Loucy (cell line): ENCODE results near the gene GHRHR.

Experiments
- H2AFZ ChIP-seq: fragments of 200-600 bp; sonication (generic); 2 replicates; pipeline ENCODE4 v1.6.0; 2016; ENCODE audit warnings: antibody characterized with exemption, mild to moderate bottlenecking, low read length, moderate library complexity
- H3F3A ChIP-seq: fragments of 200-600 bp; 2 replicates; pipeline ENCODE4 v1.6.0; 2016; ENCODE audit warnings: antibody characterized with exemption, low read depth, mild to moderate bottlenecking
- H3K27me3 ChIP-seq: fragments of 200-600 bp; sonication (generic); 2 replicates; pipeline ENCODE4 v1.6.1; 2014; ENCODE audit warnings: low read length, mild to moderate bottlenecking; ENCODE audit not compliant: insufficient read depth, poor library complexity, severe bottlenecking
- H3K36me3 ChIP-seq: fragments of 200-600 bp; sonication (generic); 2 replicates; pipeline ENCODE4 v1.6.1; 2016; ENCODE audit warnings: low read length; ENCODE audit not compliant: insufficient read depth
- H3K4me1 ChIP-seq: fragments of 200-600 bp; sonication (generic); 2 replicates; pipeline ENCODE4 v1.5.1; 2014; ENCODE audit warnings: low read length, mild to moderate bottlenecking; ENCODE audit not compliant: insufficient read depth, poor library complexity, severe bottlenecking
- H3K4me2 ChIP-seq: fragments of 200-600 bp; sonication (generic); 2 replicates; pipeline ENCODE4 v1.6.0; 2014; ENCODE audit warnings: antibody characterized with exemption, low read length, low read depth, mild to moderate bottlenecking; ENCODE audit not compliant: poor library complexity, severe bottlenecking
- H3K4me3 ChIP-seq: fragments of 200-600 bp; sonication (generic); 2 replicates; pipeline ENCODE4 v1.5.1; 2014; ENCODE audit warnings: low read length, mild to moderate bottlenecking, mixed read lengths; ENCODE audit not compliant: poor library complexity, severe bottlenecking
- H3K79me2 ChIP-seq: fragments of 200-600 bp; sonication (generic); 2 replicates; pipeline ENCODE4 v1.6.1; 2014; ENCODE audit warnings: low read length; ENCODE audit not compliant: insufficient read depth
- H3K9ac ChIP-seq: fragments of 200-600 bp; sonication (generic); 2 replicates; pipeline ENCODE4 v1.6.0; 2014; ENCODE audit warnings: mild to moderate bottlenecking, low read depth, low read length, moderate library complexity; ENCODE audit not compliant: poor library complexity, severe bottlenecking
- H3K9me2 ChIP-seq: fragments of 200-600 bp; sonication (generic); replicated peaks from 2 replicates; pipeline ENCODE4 v1.6.1; 2016; ENCODE audit warnings: low read depth, low read length, mixed read lengths
- H3K9me3 ChIP-seq: fragments of 200-600 bp; sonication (generic); 2 replicates; pipeline ENCODE4 v1.6.1; 2014; ENCODE audit warnings: mild to moderate bottlenecking, antibody characterized with exemption, low read length, low read depth; ENCODE audit not compliant: insufficient read depth
- H4K20me1 ChIP-seq: fragments of 200-600 bp; sonication (generic); 2 replicates; pipeline ENCODE4 v1.6.0; 2014; ENCODE audit warnings: antibody characterized with exemption, low read length, mild to moderate bottlenecking; ENCODE audit not compliant: insufficient read depth, poor library complexity, severe bottlenecking
- EZH2phosphoT487 ChIP-seq: fragments of 200-600 bp; IDR thresholded peaks from 2 replicates; pipeline ENCODE4 v1.6.1; 2018; ENCODE audit warnings: antibody characterized with exemption, mild to moderate bottlenecking, moderate library complexity, borderline replicate concordance
- TF ChIP-seq, protein P1 (sequence below): fragments of 200-600 bp; sonication (generic); conservative IDR thresholded peaks from 2 replicates; pipeline ENCODE4 v1.5.1; 2014; ENCODE audit warnings: mild to moderate bottlenecking, antibody characterized with exemption, low read length

Gene GHRHR

DNA sequence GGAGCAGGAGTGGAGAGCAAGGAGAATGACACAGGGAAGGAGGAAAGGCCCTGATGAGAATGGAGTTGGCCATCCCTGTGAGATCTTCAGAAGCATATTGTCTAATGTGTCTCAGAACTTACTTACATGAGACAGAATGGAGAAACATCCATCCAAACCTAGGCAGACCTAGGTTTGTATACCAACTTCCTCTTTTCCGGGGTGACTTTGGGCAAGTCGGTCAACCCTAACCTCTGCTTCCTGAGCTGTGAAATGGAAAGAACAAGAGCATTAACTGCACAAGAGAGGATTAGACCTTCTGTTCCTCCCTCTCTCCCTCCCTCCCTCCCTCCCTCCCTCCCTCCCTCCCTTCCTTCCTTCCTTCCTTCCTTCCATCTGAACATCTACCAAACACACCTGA is 4.5 kb downstream of the GHRHR start:
- H3K4me2 ChIP-seq, result no peak overlapping the region
- H3K4me3 ChIP-seq, result no peak overlapping the region
- H3K9ac ChIP-seq, result no peak overlapping the region
- no peak overlapping the region for H2AFZ ChIP-seq
- H3K9me3 ChIP-seq, result no peaks in the 10 kb centered on the region
- no peaks in the 10 kb centered on the region for H3K79me2 ChIP-seq
- no peaks in the 10 kb centered on the region for H4K20me1 ChIP-seq
- TF ChIP-seq, protein P1, sequence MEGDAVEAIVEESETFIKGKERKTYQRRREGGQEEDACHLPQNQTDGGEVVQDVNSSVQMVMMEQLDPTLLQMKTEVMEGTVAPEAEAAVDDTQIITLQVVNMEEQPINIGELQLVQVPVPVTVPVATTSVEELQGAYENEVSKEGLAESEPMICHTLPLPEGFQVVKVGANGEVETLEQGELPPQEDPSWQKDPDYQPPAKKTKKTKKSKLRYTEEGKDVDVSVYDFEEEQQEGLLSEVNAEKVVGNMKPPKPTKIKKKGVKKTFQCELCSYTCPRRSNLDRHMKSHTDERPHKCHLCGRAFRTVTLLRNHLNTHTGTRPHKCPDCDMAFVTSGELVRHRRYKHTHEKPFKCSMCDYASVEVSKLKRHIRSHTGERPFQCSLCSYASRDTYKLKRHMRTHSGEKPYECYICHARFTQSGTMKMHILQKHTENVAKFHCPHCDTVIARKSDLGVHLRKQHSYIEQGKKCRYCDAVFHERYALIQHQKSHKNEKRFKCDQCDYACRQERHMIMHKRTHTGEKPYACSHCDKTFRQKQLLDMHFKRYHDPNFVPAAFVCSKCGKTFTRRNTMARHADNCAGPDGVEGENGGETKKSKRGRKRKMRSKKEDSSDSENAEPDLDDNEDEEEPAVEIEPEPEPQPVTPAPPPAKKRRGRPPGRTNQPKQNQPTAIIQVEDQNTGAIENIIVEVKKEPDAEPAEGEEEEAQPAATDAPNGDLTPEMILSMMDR, result no peak
- TF ChIP-seq EZH2phosphoT487, result no peak
- H3F3A ChIP-seq, result no peaks in the 10 kb centered on the region
- no peaks in the 10 kb centered on the region for H3K27me3 ChIP-seq
- H3K4me1 ChIP-seq, result no peaks in the 10 kb centered on the region
- H3K36me3 ChIP-seq, result no peaks in the 10 kb centered on the region
- H3K9me2 ChIP-seq, result no peaks in the 10 kb centered on the region

DNA sequence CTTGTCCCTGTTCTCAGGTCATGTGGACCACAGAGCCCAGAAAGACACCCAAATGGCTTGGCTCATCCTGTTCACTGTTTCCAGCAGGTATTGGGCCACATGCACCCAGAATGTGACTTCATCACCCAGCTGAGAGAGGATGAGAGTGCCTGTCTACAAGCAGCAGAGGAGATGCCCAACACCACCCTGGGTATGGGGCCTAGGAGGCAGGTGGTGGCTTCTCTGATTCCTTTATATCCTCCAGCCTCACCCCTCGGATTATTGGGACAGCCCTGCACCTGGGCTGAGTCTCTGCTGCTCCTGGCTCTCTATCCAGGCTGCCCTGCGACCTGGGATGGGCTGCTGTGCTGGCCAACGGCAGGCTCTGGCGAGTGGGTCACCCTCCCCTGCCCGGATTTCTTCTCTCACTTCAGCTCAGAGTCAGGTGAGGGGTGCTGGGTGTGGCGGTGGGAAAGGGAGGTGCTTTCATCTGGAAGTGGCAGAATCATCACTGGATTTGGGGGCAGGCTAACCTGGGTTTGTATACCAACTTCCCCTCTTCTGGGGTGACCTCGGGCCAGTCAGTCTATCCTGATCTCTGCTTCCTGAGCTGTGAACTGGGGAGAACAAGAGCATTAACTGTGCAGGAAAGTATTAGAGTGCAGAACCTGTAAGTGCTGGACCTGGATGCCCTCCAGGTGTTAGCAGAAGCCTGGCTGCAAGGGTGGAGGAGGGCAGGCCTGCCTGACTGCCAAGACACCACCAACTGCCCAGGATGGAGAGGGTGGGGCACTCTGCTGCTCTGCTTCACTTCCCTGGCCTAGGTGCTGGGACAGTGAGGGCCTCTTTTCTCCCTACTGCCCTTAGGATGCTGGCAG is 5.2 kb downstream of the GHRHR start:
- Histone ChIP-seq H3K4me1 (no peaks in the 10 kb centered on the region), H3K9me3 (no peaks in the 10 kb centered on the region), H3K4me3 (no peak overlapping the region), H3K9me2 (no peaks in the 10 kb centered on the region), H3K79me2 (no peaks in the 10 kb centered on the region), H2AFZ (no peak overlapping the region), H3K27me3 (no peaks in the 10 kb centered on the region), H4K20me1 (no peaks in the 10 kb centered on the region), H3K9ac (no peak overlapping the region), H3K36me3 (no peaks in the 10 kb centered on the region), H3F3A (no peaks in the 10 kb centered on the region), H3K4me2 (no peak overlapping the region)
- TF ChIP-seq, protein P1, result no peak
- no peak for TF ChIP-seq EZH2phosphoT487

DNA sequence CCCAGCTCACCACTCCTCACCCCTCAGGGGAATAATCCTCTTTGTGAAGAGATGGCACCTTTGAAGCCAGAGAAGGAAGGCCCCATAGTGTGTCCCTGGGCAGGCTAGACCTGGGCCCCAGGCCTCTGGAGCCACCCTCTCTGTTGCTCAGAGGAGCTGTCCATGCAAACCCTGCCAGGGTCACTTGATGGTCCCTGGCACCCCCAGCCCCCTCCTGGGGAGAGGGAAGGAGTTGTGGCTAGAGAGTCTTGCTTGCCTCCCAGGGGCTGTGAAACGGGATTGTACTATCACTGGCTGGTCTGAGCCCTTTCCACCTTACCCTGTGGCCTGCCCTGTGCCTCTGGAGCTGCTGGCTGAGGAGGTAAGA is 5.8 kb downstream of the GHRHR start:
- Histone ChIP-seq H3K27me3 (no peaks in the 10 kb centered on the region), H3K4me1 (no peaks in the 10 kb centered on the region), H3F3A (no peaks in the 10 kb centered on the region), H3K9ac (no peak overlapping the region), H2AFZ (no peak overlapping the region), H3K9me3 (no peaks in the 10 kb centered on the region), H4K20me1 (no peaks in the 10 kb centered on the region), H3K9me2 (no peaks in the 10 kb centered on the region), H3K4me2 (no peak overlapping the region), H3K79me2 (no peaks in the 10 kb centered on the region), H3K36me3 (no peaks in the 10 kb centered on the region), H3K4me3 (no peak overlapping the region)
- TF ChIP-seq EZH2phosphoT487, result no peak
- TF ChIP-seq, protein P1, result no peak
